ENCODE data around the gene USP8.
"Not testable (repeated sequence)": the region's sequence is repeated elsewhere in the genome, so short reads cannot be mapped to it uniquely, and the experiment has no call there.

The USP8 gene

DNA sequence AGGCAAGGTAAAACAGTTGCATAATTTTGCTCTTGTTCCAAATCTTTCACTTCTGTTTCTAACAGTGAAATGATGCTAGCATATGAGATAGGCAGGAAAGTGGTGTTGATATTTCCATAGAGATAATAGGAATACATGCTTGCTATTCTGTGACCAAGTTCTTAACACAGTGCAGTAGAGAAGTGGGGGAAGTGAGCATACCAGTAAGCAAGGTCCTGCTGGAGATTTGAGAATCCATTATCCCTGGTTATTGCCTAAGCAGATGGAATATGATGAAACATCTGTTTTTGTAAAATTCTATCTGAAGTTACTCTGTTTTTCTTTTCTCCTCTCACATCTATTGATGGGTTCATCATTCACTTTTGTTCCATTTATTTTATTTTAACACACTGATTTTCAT is 28.7 kb downstream of the USP8 start:
- no peak for DNase-seq

DNA sequence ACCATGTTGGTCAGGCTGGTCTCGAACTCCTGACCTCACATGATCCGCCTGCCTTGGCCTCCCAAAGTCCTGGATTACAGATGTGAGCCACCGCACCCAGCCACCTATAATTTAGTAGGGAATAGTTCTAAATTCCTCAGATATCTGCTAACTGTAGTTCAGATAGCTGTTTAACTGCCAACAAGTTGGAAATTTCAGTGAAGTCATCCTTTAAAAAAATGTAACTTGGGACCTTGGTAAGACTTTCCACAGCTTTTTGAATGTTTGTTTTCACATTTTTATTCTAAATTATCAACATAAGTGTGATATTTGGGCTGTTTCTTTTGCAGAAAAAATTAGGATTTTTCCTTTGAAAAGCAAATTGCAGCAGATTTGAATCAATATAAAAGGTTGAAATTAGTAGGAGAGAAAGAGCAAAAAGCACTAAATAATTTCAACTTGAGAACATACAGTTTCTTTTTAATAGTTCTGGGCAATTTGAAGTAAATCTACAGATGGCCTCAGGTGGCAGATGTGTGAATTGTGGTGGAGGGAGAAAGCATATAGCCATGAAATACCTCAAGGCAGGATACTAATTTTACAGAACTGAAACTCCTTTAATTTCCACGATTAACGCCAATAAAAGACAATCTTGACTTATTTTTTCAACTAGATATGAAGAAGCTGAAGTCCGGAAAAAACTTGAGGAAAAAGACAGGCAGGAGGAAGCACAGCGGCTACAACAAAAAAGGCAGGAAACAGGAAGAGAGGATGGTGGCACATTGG is 34.3 kb downstream of the USP8 start:
- DNase-seq = no peak

DNA sequence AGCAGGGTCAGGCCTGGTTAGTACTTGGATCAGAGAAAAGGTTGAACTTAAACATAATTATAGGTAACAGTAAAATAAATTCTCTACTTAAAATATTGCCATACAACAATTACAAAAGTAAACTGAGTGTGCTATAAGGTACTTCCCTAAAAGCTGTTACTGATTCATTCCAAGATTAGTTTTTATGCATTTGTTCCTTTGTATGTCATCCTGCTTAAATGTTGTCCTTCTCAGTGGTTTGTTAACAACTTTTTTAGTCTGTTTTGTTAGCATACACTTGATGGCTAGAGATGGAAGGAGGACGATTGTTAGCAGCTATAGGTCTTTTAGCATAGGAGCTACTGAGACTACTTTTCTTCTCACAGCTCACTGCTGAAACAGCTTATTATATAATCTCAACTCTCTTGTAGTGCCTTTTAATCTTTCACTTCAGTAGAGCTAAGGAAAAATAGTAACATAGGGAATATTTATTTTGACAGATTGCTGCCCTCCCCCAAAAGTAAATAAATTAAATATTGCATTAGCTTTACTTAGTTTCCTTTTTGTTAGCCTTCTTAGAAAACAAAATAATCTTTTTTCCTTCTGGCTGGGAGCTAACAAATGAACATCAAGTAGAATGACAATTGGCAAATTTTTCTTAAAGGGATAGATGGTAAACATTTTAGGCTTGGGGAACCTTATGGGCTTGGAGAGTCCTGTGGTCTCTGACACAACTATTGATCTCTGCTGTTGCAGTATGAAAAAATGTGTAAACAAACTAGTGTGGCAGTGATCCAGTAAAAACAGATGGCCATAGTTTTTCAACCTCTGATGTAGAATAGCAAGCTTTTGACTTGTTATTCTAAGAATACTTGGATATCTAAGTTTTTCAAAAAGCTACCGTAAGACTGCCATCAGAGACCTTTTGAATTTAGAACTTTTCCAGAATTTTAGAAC is 39.5 kb downstream of the USP8 start:
- no peak for DNase-seq

DNA sequence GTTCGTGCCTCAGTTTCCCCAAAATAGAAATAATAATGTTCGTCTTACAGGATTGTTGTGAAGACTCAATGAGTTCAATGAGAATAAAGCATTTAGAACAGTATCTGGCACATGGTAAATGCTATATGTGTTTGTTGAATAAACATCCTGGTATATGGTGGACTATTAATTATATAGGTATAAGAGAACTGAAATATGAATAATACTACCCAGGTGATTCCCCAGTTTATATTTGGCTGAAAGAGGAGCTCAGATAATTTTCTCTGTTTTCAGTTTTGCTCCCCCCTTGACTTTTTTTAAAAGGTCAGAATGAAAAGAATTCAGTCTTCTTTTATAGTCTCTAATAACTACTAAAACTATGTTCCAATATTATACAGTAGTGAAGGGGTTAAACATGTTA is 46.9 kb downstream of the USP8 start:
- no peak for DNase-seq

DNA sequence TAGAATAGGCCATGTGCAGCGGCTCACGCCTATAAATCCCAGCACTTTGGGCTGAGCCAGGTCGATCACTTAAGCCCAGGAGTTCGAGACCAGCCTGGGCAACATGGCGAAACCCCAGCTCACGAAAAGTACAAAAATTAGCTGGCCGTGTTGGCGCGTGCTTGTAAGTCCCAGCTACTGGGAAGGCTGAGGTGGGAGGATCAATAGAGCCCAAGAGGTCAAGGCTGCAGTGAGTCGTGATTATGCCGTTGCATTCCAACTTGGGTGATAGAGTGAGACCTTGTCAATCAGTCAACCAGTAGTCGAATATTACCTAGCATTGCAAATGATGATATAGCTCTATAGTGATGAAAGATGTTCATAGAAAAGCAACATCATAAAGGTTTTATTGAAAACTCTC is 51.9 kb downstream of the USP8 start:
- DNase-seq = no peak

DNA sequence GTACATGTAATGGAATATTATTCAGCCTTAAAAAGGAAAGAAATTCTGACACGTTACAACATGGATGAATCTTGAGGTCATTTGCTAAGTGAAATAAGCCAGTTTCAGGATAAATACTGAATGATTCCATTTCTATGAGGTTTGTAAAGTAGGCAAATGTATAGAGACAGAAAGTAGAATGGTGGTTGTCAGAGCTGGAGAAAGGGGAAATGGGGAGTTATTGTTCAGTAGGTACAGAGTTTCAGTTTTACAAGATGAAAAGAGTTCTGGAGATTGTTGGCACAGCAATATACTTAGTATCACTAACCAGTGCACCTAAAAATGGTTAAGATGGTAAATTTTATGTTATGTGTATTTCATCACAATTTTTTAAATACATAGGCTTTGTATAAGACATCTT is 60.6 kb downstream of the USP8 start:
- DNase-seq = no peak

DNA sequence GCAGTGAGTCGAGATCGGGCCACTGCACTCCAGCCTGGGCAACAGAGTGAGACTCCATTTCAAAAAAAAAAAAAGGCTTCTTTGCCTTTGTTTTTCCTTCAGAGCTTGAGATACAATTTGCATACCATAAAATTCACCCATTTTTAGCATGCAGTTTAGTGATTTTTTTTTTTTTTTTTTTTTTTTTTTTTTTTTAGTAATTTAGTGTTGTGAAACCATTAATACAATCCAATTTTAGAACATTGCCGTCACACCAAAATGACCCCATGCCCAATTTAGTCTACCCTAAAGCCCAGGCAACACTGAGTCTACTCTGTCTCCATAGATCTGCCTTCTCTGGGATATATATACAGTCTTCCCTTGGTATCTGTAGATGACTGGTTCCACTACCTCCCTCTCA is 61.2 kb downstream of the USP8 start:
- DNase-seq = no peak

DNA sequence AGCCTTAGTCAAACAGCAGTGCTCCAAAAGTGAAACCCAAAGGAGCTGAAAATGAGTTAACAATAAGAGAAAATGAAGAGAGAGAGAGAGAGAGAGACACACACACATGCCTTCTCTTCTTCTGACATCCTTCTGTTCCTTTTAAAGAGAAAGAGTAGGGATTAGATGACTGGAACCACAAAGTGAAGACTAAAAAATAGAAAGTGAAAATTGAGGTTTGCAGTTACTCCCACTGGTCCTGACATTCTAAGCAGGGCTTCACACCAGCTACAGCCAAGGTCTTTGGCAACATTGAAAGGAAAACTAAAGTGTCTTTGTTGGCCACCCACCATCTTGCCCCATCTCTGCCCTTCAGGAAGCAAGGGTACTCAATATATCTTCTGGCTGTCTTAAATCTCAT is 63.1 kb downstream of the USP8 start:
- DNase-seq = no peak

DNA sequence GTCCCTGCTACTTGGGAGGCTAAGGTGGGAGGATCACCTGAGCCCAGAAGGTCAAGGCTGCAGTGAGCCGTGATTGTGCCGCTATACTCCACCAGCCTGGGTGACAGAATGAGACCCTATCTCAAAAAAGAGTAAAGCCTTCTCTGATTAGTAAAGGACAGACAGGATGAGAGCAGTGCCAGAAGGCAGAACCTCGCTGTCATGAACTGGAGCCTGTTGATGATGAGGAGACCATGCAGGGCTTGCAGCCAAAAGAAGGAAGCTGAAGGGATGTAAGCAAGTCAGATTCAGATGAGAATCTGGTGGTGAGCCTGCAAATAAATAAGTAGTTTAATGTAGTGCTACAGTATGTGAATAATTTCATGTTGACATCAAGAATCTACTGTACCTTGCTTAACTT is 69.4 kb downstream of the USP8 start:
- DNase-seq = no peak

DNA sequence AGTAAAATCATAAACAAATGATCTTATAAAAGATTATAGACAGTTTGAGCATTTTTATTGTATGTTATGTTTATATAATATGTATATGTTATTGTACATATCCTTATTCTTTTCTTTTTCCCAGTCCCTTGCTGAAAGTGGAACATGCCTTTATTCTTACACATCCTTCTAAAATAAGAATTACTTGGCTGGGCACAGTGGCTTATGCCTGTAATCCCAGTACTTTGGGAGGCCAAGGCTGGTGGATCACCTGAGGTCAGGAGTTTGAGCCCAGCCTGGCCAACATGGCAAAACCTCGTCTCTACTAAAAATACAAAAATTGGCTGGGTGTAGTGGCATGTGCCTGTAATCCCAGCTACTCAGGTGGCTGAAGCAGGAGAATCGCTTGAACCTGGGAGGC is 70.3 kb downstream of the USP8 start:
- DNase-seq = not testable (repeated sequence)

DNA sequence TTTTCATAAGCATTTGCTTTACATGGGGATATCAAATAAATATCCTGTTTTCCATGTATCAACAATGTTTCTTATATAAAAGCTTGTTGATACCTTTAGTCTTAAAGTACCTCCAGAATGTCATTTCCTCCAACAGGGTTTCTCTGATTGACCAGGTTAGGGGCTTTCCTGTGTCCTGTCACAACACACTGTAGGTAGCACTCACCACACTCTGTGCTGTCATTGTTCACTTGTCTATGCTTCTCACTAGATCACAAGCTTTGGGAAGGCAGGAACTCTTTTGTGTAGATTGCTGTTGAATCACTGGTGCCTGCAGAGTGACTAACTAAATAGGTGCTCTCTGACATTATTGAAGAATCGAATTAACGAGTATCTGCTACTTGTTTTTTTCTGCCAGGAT is 72.5 kb downstream of the USP8 start:
- DNase-seq = no peak

DNA sequence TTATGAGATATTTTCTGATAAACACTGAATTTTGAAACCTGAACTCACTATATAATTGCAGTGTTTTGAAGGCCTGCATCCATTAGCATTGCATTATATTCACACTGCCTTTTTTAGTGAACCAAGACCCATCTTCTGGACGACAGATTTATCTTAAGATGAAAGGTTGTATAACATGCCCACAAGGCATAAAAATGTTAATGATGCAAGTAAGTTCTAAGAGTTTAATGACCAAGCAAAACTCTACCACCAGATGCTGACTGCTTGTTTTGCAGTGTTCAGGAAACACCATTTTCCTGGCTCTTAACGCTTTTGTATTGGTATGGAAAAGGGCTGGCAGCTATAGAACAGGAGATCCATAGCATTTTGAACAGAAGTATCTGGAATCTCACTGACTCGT is 76.1 kb downstream of the USP8 start:
- no peak for DNase-seq

DNA sequence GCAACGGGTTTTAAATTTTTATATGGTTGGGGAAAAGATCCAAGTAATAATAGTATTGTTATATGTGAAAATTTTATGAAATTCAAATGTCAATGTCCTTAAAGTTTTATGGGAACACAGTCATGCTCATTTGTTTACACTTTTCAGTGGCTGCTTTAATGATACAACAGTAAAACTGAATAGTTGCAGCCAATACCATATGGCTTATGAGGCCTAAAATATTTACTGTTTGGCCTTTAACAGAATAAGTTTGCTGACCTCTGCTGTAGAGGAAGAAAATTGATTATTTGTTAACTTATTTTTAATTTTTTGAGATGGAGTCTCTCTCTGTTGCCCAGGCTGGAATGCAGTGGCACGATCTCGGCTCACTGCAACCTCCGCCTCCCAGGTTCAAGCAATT is 77.6 kb downstream of the USP8 start:
- DNase-seq = no peak

DNA sequence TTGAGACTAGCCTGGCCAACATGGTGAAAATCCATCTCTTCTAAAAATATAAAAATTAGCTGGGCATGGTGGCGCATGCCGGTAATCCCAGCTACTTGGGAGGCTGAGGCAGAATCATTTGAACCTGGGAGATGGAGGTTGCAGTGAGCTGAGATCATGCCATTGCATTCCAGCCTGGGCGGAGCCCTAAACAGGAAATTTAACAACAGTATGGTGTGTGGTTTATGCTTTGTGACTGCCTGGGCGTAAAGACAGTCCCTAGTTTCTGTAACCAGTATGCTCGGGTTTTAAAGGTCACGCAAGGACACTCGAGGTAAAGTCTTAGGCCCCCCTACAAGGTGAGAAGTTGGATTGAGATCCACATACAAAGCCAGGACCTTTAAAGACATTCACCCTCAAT is 78.9 kb downstream of the USP8 start:
- DNase-seq = no peak

DNA sequence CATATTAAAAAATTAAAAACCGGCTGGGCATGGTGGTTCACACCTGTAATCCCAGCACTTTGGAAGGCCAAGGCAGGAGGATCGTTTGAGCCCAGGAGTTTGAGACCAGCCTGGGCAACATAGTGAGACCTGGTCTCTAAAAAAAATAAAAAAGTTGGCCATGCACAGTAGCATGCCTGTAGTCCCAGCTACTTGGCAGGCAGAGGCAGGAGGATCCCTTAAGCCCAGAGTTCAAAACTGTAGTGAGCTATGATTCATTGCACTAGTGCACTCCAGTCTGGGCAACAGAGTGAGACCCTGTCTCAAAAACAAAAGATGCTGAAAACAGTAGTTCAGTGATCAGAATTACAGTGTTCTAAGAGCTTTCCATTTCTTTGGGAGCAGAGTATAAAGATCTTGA is 81.5 kb downstream of the USP8 start:
- not testable (repeated sequence) for DNase-seq

DNA sequence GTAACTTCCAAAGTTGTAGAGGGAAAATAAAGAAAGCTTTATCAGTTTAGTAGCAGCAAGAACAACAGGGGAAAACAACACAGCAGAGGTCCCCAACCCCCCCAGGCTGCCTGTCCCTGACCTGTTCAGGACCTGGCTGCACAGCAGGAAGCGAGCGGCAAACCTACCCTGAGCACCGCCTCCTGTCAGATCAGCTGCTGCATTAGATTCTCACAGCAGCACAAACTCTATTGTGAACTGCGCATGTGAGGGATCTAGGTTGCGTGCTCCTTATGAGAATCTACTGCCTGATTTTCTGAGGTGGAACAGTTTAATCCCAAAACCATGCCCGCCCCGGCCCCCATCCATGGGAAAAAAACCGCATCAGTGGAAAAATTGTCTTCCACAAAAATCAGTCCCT is 81.9 kb downstream of the USP8 start:
- DNase-seq = no peak

DNA sequence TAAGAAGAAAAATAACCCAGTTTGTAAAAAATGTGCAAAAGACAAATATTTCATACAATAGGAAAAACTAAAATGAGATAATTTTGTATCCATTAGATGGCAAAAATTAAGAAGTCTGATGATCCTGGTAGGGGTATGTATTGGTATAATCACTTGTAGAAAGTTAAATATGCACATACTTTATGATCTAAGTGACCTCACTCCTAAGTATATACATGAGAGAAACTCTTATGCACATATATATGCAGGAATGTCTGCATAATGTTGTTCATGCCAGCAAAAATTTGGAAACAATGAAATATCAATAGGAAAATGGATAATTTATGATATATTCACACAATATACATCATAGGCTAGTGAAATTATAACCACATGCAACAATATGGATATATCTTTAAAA is 88.8 kb downstream of the USP8 start:
- DNase-seq = no peak

DNA sequence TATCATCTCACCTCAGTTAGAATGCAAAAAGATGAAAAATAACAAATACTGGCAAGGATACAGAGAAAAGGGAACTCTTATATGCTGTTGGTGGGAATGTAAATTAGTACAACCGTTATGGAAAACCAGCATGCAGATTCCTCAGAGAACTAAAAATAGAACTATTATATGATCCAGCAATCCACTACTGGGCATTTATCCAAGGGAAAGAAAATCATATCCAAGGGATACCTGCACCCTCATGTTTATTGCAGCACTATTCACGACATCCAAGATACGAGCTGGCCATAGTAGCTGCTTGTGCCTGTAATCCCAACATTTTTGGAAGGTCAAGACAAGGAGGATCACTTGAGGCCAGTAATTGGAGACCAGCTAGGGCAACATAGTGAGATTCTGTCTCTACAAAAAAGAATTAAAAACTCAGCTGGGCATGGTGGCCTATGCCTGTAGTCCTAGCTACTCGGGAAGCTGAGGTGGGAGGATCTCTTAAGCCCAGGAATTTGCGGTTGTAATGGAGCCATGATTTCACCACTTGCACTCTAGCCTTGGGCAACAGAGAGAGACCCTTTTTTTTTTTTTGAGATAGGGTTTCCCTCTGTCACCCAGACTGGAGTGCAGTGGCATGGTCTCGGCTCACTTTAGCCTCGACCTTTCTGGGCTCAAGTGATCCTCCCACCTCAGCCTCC is 95.7 kb downstream of the USP8 start:
- DNase-seq = no peak

DNA sequence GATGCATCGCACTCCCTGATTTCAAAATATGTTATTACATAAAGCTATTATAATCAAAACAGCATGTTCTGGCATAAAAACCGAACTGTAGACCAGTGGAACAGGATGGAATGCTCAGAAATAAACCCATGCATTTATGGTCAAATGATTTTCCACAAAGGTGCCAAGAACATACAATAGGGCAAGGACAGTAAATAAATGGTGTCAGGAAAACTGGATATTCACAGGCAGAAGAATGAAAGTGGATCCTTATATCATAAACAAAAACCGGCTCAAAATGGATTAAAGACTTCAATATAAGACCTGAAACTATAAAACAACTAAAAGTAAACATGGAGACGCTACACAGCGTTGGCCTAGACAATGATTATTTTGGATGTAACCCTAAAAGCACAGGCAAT is 99.6 kb downstream of the USP8 start:
- no peak for DNase-seq

DNA sequence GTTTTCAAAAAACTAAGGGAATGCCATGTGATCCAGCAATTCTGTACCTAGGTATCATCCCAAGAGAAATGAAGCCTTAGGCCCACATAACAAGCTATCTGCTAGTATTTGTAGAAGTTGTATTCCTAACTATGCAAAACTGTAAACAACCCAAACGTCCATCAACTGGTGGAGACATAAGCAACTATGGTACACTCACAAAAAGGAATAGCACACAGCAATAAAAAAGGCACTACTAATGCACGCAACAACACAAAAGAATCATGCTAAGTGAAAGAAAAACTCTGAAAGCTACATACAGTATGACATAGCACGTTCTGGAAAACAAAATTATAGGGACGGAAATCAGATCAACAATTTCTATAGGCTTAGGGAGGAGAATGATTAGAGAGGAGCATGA is 107.0 kb downstream of the USP8 start:
- no peak for DNase-seq

DNA sequence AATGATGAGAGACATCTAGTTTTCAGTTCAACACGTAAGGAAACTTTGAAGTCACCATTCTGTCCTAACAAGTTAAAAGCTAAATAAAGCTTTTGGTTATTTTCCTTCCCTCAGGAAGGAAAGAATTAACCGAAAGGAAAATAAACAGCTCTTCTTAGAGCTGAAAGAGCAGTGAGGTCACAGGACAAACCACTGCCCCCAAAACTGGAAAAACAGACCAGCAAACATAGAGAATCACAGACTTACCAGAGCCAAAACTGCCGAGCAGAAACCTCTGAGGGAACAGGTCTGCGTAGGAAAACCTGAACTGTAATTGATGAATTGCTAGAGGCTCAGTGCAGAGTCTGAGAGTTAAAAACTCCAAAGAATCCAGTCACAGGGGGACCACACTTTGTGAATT is 107.6 kb downstream of the USP8 start:
- DNase-seq = no peak

DNA sequence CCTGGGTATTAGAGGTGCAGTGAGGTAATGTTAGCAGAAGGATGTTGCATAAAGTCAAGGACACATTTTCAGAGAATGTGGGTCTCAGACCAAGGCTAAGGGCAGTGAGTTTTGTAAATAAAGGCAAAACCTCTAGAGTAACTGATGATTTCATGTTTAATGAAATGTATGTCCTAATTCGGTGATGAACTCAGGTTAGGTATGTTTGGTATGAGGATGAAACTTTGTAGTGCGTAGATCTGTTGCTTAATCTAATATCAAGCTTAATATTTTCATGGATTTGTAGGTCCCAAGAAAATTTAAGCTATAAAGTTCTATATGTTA is 118.6 kb downstream of the USP8 start:
- no peak for DNase-seq

DNA sequence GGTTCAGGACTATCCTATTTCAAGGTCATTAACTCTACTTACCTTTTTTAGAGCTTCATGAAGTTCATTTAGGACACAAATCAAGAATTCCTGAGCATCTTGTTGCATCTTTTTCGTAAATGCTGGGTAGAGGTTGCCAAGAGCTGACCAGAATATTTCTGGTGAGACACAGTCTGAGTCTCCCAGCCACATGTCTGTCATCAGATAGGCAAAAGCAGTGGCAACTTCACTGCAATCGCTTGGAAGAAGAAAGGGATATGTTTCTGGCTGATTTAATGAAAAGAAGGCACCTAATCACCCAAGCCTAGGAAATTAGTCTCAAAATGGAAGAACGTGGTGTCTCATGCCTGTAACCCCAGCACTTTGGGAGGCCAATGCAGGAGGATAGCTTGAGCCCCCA is 119.4 kb downstream of the USP8 start:
- no peak for DNase-seq

DNA sequence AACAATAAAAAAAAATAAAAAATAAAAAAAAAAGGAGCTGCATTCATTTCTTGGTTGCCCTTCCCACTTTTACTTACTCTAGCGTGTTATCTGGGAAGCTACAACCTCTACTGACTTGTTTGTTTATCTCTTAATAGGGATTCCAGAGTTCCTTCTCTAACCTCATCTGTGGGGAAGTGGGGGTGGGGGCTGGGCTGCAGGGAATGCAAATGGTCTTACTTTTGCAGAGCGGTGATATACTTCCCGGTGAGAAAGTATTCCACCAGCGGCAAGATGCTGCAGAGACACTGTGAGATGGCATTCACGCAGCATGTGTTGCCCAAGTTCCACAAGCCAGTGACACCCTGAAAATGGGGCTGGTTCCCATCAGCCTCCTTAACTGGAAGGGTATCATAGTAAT is 120.2 kb downstream of the USP8 start:
- DNase-seq = no peak
